Activated CD8-positive, alpha-beta memory T cell treated with anti-CD3 and anti-CD28 coated beads for 4 hours (primary cell): Measurements from ENCODE around the gene FUBP1.
"Not testable (repeated sequence)": the region's sequence is repeated elsewhere in the genome, so short reads cannot be mapped to it uniquely, and the experiment has no call there.

ENCODE experiments used
- DNase-seq, 2 donors: peaks; one replicate each; pipeline ENCODE4 v3.0.0-alpha.2; 2020; ENCODE audit warnings: low read depth in 2 of 2

The FUBP1 gene

GRCh38 chr1:77948841-77949424 lies 29.9 kb downstream of the FUBP1 start:
- DNase-seq = no peak

- no peak for DNase-seq
Measured at GRCh38 chr1:77945345-77945744, 33.5 kb downstream of the FUBP1 start.

- no peak for DNase-seq
Measured at GRCh38 chr1:77942400-77943140, 36.3 kb downstream of the FUBP1 start.

GRCh38 chr1:77940921-77941570 lies 37.8 kb downstream of the FUBP1 start:
- no peak for DNase-seq

GRCh38 chr1:77938651-77939050 lies 40.2 kb downstream of the FUBP1 start:
- DNase-seq = no peak

- no peak for DNase-seq
Measured at GRCh38 chr1:77929806-77930205, 49.1 kb downstream of the FUBP1 start.

- DNase-seq = no peak
Measured at GRCh38 chr1:77927414-77927813, 51.5 kb downstream of the FUBP1 start.

GRCh38 chr1:77926561-77927357 lies 52.1 kb downstream of the FUBP1 start:
- no peak for DNase-seq

GRCh38 chr1:77925956-77926355 lies 52.9 kb downstream of the FUBP1 start:
- DNase-seq = no peak

GRCh38 chr1:77925518-77925917 lies 53.4 kb downstream of the FUBP1 start:
- DNase-seq = no peak

GRCh38 chr1:77918918-77919317 lies 60.0 kb downstream of the FUBP1 start:
- not testable (repeated sequence) for DNase-seq

GRCh38 chr1:77910116-77910515 lies 68.8 kb downstream of the FUBP1 start:
- DNase-seq = no peak

GRCh38 chr1:77906624-77907023 lies 72.2 kb downstream of the FUBP1 start:
- no peak for DNase-seq

GRCh38 chr1:77906019-77906545 lies 72.8 kb downstream of the FUBP1 start:
- no peak for DNase-seq

GRCh38 chr1:77905603-77906002 lies 73.3 kb downstream of the FUBP1 start:
- DNase-seq = no peak

- DNase-seq = no peak
Measured at GRCh38 chr1:77900687-77901293, 78.1 kb downstream of the FUBP1 start.

GRCh38 chr1:77899647-77900320 lies 79.1 kb downstream of the FUBP1 start:
- no peak for DNase-seq
